Prostate gland (tissue), 2 donors: ENCODE data around the gene FBXO40. TPM values are rescaled to one million over a fixed set of nuclear protein-coding genes. Genes with fewer than 3 reads are reported as not detected.

Source experiments
- DNase-seq: peaks from one replicate; pipeline ENCODE4 v3.0.0-alpha.2; 2019; ENCODE audit warnings: low spot score
- H3K27ac ChIP-seq, 2 donors: fragments of 200-600 bp; sonication (generic); 2 replicates each; pipeline ENCODE4 v1.5.1; 2017 to 2019
- H3K27me3 ChIP-seq: fragments of 200-600 bp; sonication (generic); replicated peaks from 2 replicates; pipeline ENCODE4 v1.5.1; 2019; ENCODE audit not compliant: insufficient read depth
- H3K36me3 ChIP-seq, 2 donors: fragments of 200-600 bp; sonication (generic); 1 replicate in 1 of 2; 2 replicates in 1 of 2; pipeline versions ENCODE4 v1.5.1 to v1.8.1; 2017 to 2019
- H3K4me1 ChIP-seq: fragments of 200-600 bp; sonication (generic); replicated peaks from 2 replicates; pipeline ENCODE4 v1.5.1; 2019
- H3K4me3 ChIP-seq, 2 donors: fragments of 200-600 bp; sonication (generic); 2 replicates each; pipeline ENCODE4 v1.5.1; 2017 to 2019
- H3K9me3 ChIP-seq: fragments of 200-600 bp; sonication (generic); 2 replicates; pipeline ENCODE4 v1.5.1; 2017
- POLR2A ChIP-seq: fragments of 450-650 bp; IDR thresholded peaks from one replicate; pipeline ENCODE4 v1.6.1; 2016; ENCODE audit warnings: antibody characterized with exemption, mild to moderate bottlenecking
- POLR2AphosphoS5 ChIP-seq: sonication (generic); formaldehyde crosslinking; IDR thresholded peaks from one replicate; pipeline ENCODE4 v1.6.1; 2017; ENCODE audit warnings: antibody characterized with exemption
- WGBS: methylation state at CpG from one replicate; pipeline ENCODE4 v1.1.5; 2018; 5-methylcytosine and 5-hydroxymethylcytosine counted together
- intact Hi-C: fragments of 100-400 bp; cut with DNase I; formaldehyde crosslinking; loops from one replicate; pipeline ENCODE4 v1.14.2; 2022
- total RNA-seq, 2 donors: library from RNA; depleted of rRNA; stranded (reverse); fragments of >200 nt; gene quantifications; one replicate each; pipeline ENCODE4 v1.1.0, GENCODE V29; 2016
- TF ChIP-seq, protein P1 (sequence below), 4 experiments: fragments of 200-600 bp in 2 of 4; fragments of 450-650 bp in 2 of 4; sonication (generic) in 2 of 4; IDR thresholded peaks; 1 replicate in 3 of 4; 2 replicates in 1 of 4; pipeline ENCODE4 v1.5.1; 2016 to 2019; ENCODE audit warnings: antibody characterized with exemption in 4 of 4, mild to moderate bottlenecking in 2 of 4, moderate library complexity in 2 of 4

Gene FBXO40, protein sequence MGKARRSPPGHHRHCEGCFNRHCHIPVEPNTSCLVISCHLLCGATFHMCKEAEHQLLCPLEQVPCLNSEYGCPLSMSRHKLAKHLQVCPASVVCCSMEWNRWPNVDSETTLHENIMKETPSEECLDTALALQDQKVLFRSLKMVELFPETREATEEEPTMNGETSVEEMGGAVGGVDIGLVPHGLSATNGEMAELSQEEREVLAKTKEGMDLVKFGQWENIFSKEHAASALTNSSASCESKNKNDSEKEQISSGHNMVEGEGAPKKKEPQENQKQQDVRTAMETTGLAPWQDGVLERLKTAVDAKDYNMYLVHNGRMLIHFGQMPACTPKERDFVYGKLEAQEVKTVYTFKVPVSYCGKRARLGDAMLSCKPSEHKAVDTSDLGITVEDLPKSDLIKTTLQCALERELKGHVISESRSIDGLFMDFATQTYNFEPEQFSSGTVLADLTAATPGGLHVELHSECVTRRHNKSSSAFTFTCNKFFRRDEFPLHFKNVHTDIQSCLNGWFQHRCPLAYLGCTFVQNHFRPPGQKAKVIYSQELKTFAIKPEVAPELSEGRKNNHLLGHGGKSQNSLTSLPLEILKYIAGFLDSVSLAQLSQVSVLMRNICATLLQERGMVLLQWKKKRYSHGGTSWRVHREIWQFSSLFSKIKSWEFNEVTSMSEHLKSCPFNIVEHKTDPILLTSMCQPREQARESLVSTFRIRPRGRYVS
- total RNA-seq = under 1 TPM; 0.18 to 0.68 TPM

DNA sequence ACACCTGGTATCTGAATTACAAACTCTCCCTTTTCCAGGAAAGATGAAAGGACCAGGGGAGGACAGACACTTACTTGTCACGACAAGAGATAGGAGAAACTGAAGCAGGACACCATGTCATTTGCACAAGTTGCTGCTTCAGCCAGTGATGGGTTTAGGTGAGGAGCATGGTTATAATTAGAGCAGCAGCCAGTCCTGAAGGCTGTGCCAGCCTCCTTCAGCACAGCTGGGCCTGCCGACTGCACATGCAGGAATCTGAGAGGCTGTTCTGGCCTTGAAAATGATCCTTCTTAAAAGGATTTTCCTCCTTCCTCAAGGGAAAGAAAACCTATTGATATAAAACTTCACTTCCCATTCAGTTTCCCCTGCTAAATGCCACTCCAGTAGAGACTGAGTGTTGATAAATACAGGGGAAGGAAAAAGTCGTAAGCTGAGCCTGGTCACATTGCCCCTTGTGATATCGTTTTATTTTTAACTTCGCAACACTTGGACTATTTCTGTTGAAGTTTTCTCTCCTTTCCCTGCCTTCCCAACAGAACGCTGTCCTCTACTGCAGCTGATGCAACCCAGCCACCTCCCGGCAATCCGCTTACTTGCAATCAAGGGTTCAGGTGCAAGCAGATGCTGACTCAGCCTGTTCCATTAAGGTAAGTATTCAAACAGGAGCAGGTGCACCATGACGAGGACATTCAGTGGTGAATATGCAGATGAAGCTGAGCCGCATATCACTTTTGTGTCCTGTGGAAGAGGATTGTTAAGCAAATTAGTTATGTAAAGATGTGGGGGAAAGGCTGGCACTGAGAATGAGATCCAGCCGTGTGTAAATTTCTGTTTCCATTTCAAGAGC, at the start of gene FBXO40:
Gene FBXO40, plus strand, starts transcription at position 524 of the 847 bp plus-strand sequence. CDS start 27,197 bp downstream, outside the sequence.
- no peaks in the 10 kb centered on the region for H3K36me3 ChIP-seq
- intact Hi-C loops = loop anchor here (5.0 kb wide), 1 partner anchor 46 kb away; the partner anchor contains the start of gene POLQ
- 53% methylated on average over 11 of the region's 11 CpGs for WGBS
- TF ChIP-seq POLR2AphosphoS5 (no peak), POLR2A (no peak)
- TF ChIP-seq, protein P1, sequence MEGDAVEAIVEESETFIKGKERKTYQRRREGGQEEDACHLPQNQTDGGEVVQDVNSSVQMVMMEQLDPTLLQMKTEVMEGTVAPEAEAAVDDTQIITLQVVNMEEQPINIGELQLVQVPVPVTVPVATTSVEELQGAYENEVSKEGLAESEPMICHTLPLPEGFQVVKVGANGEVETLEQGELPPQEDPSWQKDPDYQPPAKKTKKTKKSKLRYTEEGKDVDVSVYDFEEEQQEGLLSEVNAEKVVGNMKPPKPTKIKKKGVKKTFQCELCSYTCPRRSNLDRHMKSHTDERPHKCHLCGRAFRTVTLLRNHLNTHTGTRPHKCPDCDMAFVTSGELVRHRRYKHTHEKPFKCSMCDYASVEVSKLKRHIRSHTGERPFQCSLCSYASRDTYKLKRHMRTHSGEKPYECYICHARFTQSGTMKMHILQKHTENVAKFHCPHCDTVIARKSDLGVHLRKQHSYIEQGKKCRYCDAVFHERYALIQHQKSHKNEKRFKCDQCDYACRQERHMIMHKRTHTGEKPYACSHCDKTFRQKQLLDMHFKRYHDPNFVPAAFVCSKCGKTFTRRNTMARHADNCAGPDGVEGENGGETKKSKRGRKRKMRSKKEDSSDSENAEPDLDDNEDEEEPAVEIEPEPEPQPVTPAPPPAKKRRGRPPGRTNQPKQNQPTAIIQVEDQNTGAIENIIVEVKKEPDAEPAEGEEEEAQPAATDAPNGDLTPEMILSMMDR (IDR thresholded peaks at IDR 0.05) = no peak
- no peak within 1 kb of the TSS for H3K27ac ChIP-seq
- H3K4me3 ChIP-seq = no peak within 1 kb of the TSS
- no peaks in the 10 kb centered on the region for H3K27me3 ChIP-seq
- H3K4me1 ChIP-seq = no peaks in the 10 kb centered on the region
- DNase-seq = no peak
- H3K9me3 ChIP-seq = no peaks in the 10 kb centered on the region

DNA sequence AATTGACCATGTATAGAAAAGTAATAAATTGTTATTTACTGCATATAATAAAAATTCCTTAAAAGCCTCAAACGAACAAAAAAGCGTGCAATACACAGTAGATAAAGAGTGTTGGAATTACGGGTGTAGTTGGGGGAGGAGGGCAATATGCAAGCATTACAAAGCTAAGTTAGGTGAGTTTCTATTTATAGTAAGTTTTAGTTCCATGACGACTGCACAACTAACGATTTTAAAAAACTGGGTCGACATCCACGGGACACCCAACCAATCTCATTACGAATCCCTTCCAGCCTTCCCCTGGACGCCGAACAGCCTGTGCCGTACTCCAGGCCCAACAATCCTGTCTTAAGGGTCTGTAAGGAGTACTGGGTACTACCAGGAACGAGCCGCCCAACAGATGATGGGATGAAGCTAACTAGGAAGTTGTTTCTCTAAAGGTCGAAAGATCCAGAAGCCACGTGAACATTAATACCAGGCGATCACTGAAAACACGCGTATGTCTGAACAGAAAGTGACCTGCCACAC, 48.1 kb upstream of the FBXO40 start:
- no peak for DNase-seq
- TF ChIP-seq POLR2A (no peak), POLR2AphosphoS5 (no peak)
- TF ChIP-seq, protein P1 (IDR thresholded peaks at IDR 0.05) = no peak
- Histone ChIP-seq H3K4me1 (no peaks in the 10 kb centered on the region), H3K4me3 (peak overlapping the region; percentile 40 to 46), H3K27ac (no peak overlapping the region), H3K36me3 (no peaks in the 10 kb centered on the region), H3K9me3 (no peaks in the 10 kb centered on the region), H3K27me3 (no peaks in the 10 kb centered on the region)
- 3% methylated on average over 18 of the region's 18 CpGs for WGBS
- intact Hi-C loops = loop anchor here (5.0 to 10.0 kb wide), 6 partner anchors 47 to 1482 kb away; partner anchors contain the start of genes FBXO40, GOLGB1 and SEMA5B

DNA sequence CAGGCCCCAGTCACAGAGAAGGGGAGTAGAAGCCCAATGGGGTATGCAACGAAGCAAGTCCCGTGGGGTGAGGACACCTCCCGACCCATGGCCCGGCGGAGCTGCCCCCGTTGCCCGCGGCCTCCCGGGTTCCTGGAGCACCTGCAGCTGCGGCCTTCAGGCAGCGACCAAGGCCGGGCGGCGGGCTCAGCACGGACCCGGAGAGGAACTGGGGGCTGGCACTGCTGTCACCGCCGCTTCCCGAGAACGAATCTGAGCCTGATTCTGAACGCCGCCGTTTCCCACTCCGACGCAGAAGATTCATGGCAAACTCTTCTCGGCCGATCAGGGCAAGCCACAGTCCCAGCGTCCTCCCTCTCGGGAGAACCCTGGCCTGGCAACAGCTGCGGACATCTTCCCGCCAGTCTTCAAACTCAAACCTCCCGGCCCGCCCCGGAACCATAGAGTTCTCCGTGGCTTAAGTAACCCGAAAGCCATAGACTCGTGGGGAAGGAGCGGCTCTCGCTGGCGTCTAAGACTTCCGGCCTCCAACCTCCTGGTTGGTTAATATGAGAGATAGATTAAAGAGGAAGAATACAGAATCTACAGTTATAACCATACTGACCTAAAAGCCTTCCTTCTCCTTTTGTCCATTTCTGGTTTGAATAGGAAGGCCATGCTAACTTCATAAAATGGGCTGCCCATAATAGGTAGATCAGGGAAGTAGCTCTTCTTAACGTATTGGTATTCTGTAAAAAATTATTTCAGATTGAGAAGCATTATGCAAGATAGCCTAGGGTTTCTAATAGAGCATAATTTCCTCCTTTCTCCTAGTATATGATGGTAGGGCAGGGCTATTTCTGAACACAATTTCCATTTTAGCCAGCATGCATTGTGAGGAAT, 47.4 kb upstream of the FBXO40 start, which contains the start of gene POLQ:
Gene POLQ, minus strand, starts transcription at position 415 of the 882 bp plus-strand sequence. Its CDS starts 111 bp downstream, at position 304.
- TF ChIP-seq POLR2A (no peak), POLR2AphosphoS5 (peak; percentile 95)
- TF ChIP-seq, protein P1 (IDR thresholded peaks at IDR 0.05) = peak in 1 of 4 experiments; percentile 9
- no peaks in the 10 kb centered on the region for H3K4me1 ChIP-seq
- DNase-seq = peak; percentile 90
- no peaks in the 10 kb centered on the region for H3K9me3 ChIP-seq
- peak within 1 kb of the TSS; percentile 40 to 46 for H3K4me3 ChIP-seq
- under 1% methylated on average over 37 of the region's 42 CpGs for WGBS
- intact Hi-C loops = loop anchor here (5.0 to 10.0 kb wide), 6 partner anchors 46 to 1481 kb away; partner anchors contain the start of genes FBXO40, GOLGB1 and SEMA5B
- H3K27ac ChIP-seq = peak within 1 kb of the TSS; percentile 18 to 58
- H3K27me3 ChIP-seq = no peaks in the 10 kb centered on the region
- H3K36me3 ChIP-seq = no peaks in the 10 kb centered on the region

DNA sequence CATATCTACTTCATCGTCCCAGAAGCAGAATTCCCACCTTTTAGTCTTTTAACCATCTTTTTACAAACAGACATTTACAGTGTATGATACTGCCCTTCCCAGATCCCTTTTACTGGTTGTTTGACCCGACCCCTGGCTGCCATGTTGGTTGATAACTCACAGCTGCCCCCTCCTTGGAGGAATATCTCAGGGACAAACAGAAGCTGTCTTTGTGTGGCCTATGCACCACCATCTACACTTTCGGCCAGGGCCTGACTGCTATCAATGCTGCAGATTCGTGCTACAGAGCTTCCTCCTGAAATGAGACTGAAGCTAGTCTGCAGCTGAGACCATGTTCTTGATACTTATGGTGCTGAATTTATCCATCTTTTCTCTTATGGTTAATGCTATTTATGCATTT, 40.8 kb upstream of the FBXO40 start:
- no peak overlapping the region for H3K4me3 ChIP-seq
- no peaks in the 10 kb centered on the region for H3K9me3 ChIP-seq
- H3K27me3 ChIP-seq = no peaks in the 10 kb centered on the region
- no peaks in the 10 kb centered on the region for H3K36me3 ChIP-seq
- intact Hi-C loops = no loop called here
- H3K27ac ChIP-seq = no peak overlapping the region
- no peaks in the 10 kb centered on the region for H3K4me1 ChIP-seq
- no peak for DNase-seq
- TF ChIP-seq POLR2AphosphoS5 = no peak
- no peak for TF ChIP-seq POLR2A
- TF ChIP-seq, protein P1 (IDR thresholded peaks at IDR 0.05) = no peak
- 63% methylated on average over 4 of the region's 4 CpGs for WGBS
